Measurements from ENCODE around the gene CELA1. TPM values are rescaled to one million over a fixed set of nuclear protein-coding genes. Genes with fewer than 3 reads are reported as not detected.

The CELA1 gene
- polyA plus RNA-seq, 2 of the 4 experiments (the other 2 are of a cell fraction) = not detected

GRCh38 chr12:51351913-51352532 is 5.5 kb upstream of the CELA1 start:
- H3K4me3 ChIP-seq = no peak overlapping the region
- no peak for FAIRE-seq
- 26% methylated on average over 11 of the region's 11 CpGs for WGBS (ENCODE audit: missing lambda C conversion rate)
- peak; percentile 73 to 87 for ATAC-seq
- TF ChIP-seq ZFP36 (IDR thresholded peaks at IDR 0.05; ENCODE audit: borderline replicate concordance, partially characterized antibody) (no peak), RAD21 (conservative IDR thresholded peaks at IDR 0.05 in 1 of 2, IDR thresholded peaks at IDR 0.05 in 1 of 2) (peak; percentile 79 to 90), ZNF302 (CRISPR knock-in tag; IDR thresholded peaks at IDR 0.05) (no peak), SMC3 (IDR thresholded peaks at IDR 0.05) (peak; percentile 63), POLR2AphosphoS2 (conservative IDR thresholded peaks at IDR 0.05; ENCODE audit: low read length) (no peak), CTCF (IDR thresholded peaks at IDR 0.05) (peak; percentile 64)
- H3K4me1 ChIP-seq = no peaks in the 10 kb centered on the region
- CTCF ChIA-PET = interaction anchor here (0.8 to 8.7 kb wide), 21 partner anchors 9 to 527 kb away, joined by 3 to 110 read pairs (median 4); partner anchors contain the start of gene SMAGP
- DNase-seq (ENCODE audit: low read depth in 1 of 2, low spot score in 1 of 2) = peak; percentile 46 to 76
- H3K9me3 ChIP-seq = no peaks in the 10 kb centered on the region
- H3K4me2 ChIP-seq = no peak overlapping the region
- H3K27ac ChIP-seq = 0 out of 6 replicates have a peak overlapping the region, but pooled peaks of 1 of the 2 experiments have one; percentile 29
- POLR2A ChIA-PET = no interaction called here

- POLR2A ChIA-PET = no interaction called here
- no peak for ATAC-seq
- no peak for FAIRE-seq
- CTCF ChIA-PET = interaction anchor here (1.0 to 8.7 kb wide), 6 partner anchors 7 to 471 kb away, joined by 3 to 110 read pairs (median 18); partner anchors contain the start of gene SMAGP
- no peak for DNase-seq (ENCODE audit: low read depth in 1 of 2, low spot score in 1 of 2)
- WGBS (ENCODE audit: missing lambda C conversion rate) = 81% methylated on average over 5 of the region's 5 CpGs
- peaks cover 5% of the 10 kb centered on the region; the same call in 1 of the 3 replicates for H3K4me1 ChIP-seq
- no peak for TF ChIP-seq ZNF302 (CRISPR knock-in tag; IDR thresholded peaks at IDR 0.05)
- no peak for TF ChIP-seq MAZ (IDR thresholded peaks at IDR 0.05; ENCODE audit: borderline replicate concordance, low read depth, low read length)
- TF ChIP-seq KDM1A (IDR thresholded peaks at IDR 0.05; ENCODE audit: low read depth) = no peak
- TF ChIP-seq CBX2 (IDR thresholded peaks at IDR 0.05; ENCODE audit: borderline replicate concordance, low read depth) = no peak
- TF ChIP-seq FOSB (CRISPR knock-in tag; IDR thresholded peaks at IDR 0.05) = no peak
- TF ChIP-seq EHMT2 (IDR thresholded peaks at IDR 0.05; ENCODE audit: low read depth) = no peak
- TF ChIP-seq ATOH8 (CRISPR knock-in tag; IDR thresholded peaks at IDR 0.05; ENCODE audit: low read depth) = no peak
- no peak for TF ChIP-seq TFCP2L1 (CRISPR knock-in tag; IDR thresholded peaks at IDR 0.05)
- TF ChIP-seq JUN (IDR thresholded peaks at IDR 0.05) = no peak
- no peak for TF ChIP-seq SREBF2 (IDR thresholded peaks at IDR 0.05)
- TF ChIP-seq MYC (IDR thresholded peaks at IDR 0.05; ENCODE audit: borderline replicate concordance, low read length) = no peak
- TF ChIP-seq ESRRA (IDR thresholded peaks at IDR 0.05; ENCODE audit: borderline replicate concordance, low read length) = no peak
- TF ChIP-seq CHD4 (IDR thresholded peaks at IDR 0.05; ENCODE audit: borderline replicate concordance) = no peak
- TF ChIP-seq EHF (CRISPR knock-in tag; IDR thresholded peaks at IDR 0.05) = no peak
- TF ChIP-seq HOXB13 (CRISPR knock-in tag; IDR thresholded peaks at IDR 0.05; ENCODE audit: low read depth) = no peak
- no peaks in the 10 kb centered on the region for H3K9me3 ChIP-seq
- no peak overlapping the region for H3K4me2 ChIP-seq
- no peak overlapping the region for H3K4me3 ChIP-seq
- no peak overlapping the region for H3K27ac ChIP-seq
Measured at GRCh38 chr12:51349026-51349425, 2.5 kb upstream of the CELA1 start.

GRCh38 chr12:51348116-51348515 is 1.6 kb upstream of the CELA1 start:
- H3K27ac ChIP-seq = no peak overlapping the region
- WGBS (ENCODE audit: missing lambda C conversion rate) = 80% methylated on average over 4 of the region's 4 CpGs
- DNase-seq (ENCODE audit: low read depth in 1 of 2, low spot score in 1 of 2) = no peak
- CTCF ChIA-PET = interaction anchor here (0.7 to 1.0 kb wide), 4 partner anchors 13 to 701 kb away, joined by 3 read pairs; no protein-coding TSS in a partner anchor
- no peak for ATAC-seq
- no peak overlapping the region for H3K4me3 ChIP-seq
- no peak for FAIRE-seq
- POLR2A ChIA-PET = no interaction called here
- no peak overlapping the region for H3K4me2 ChIP-seq
- peaks cover 5% of the 10 kb centered on the region; the same call in 1 of the 3 replicates for H3K4me1 ChIP-seq
- no peaks in the 10 kb centered on the region for H3K9me3 ChIP-seq
- no peak for TF ChIP-seq MAZ (IDR thresholded peaks at IDR 0.05; ENCODE audit: borderline replicate concordance, low read depth, low read length)
- no peak for TF ChIP-seq CTCF (IDR thresholded peaks at IDR 0.05)
- no peak for TF ChIP-seq CHD2 (IDR thresholded peaks at IDR 0.05; ENCODE audit: low read length, partially characterized antibody)
- TF ChIP-seq HOXA7 (CRISPR knock-in tag; IDR thresholded peaks at IDR 0.05) = no peak
- no peak for TF ChIP-seq BHLHE40 (IDR thresholded peaks at IDR 0.05; ENCODE audit: low read depth, low read length)
- no peak for TF ChIP-seq CBX8 (IDR thresholded peaks at IDR 0.05)
- no peak for TF ChIP-seq ZFP36 (IDR thresholded peaks at IDR 0.05; ENCODE audit: borderline replicate concordance, partially characterized antibody)
- no peak for TF ChIP-seq FOSB (CRISPR knock-in tag; IDR thresholded peaks at IDR 0.05)
- no peak for TF ChIP-seq MAFK (IDR thresholded peaks at IDR 0.05; ENCODE audit: partially characterized antibody)
- no peak for TF ChIP-seq BCL3 (IDR thresholded peaks at IDR 0.05)
- no peak for TF ChIP-seq JUNB (IDR thresholded peaks at IDR 0.05)
- TF ChIP-seq RNF2 (IDR thresholded peaks at IDR 0.05; ENCODE audit: borderline replicate concordance, low read depth) = no peak
- TF ChIP-seq SREBF2 (IDR thresholded peaks at IDR 0.05) = no peak

All from A549 (cell line).